ENCODE results near the gene MED1. TPM values are rescaled to one million over a fixed set of nuclear protein-coding genes. Genes with fewer than 3 reads are reported as not detected.

Gene MED1
- total and polyA plus RNA-seq, 4 donors = 4.4 to 19.3 (median 9.1) TPM

- Histone ChIP-seq H3K27me3 (ENCODE audit: control insufficient read depth in 4 of 4, insufficient read depth in 4 of 4, low read length in 3 of 4) (no peaks in the 10 kb centered on the region), H3K9ac (ENCODE audit: low read depth in 1 of 2, low read length in 2 of 2) (no peak overlapping the region), H3K36me3 (ENCODE audit: control insufficient read depth in 4 of 4, insufficient read depth in 3 of 4, low read depth in 1 of 4, low read length in 3 of 4) (no peaks in the 10 kb centered on the region), H3K27ac (ENCODE audit: low read depth in 1 of 2, low read length in 2 of 2) (no peak overlapping the region), H3K4me1 (ENCODE audit: control insufficient read depth in 4 of 4, insufficient read depth in 4 of 4, low read length in 3 of 4) (peaks cover 3 to 25% (median 8%) of the 10 kb centered on the region in 4 donors), H3K4me3 (ENCODE audit: low read depth in 1 of 3, low read length in 3 of 3) (no peak overlapping the region), H3K9me3 (ENCODE audit: control insufficient read depth in 4 of 4, low read length in 3 of 4) (no peaks in the 10 kb centered on the region)
- TF ChIP-seq GABPA (IDR thresholded peaks at IDR 0.05 in 1 of 2, conservative IDR thresholded peaks at IDR 0.05 in 1 of 2) = no peak
- TF ChIP-seq RXRA (IDR thresholded peaks at IDR 0.05) = no peak
- TF ChIP-seq HNF4G (IDR thresholded peaks at IDR 0.05) = no peak
- TF ChIP-seq RAD21 (IDR thresholded peaks at IDR 0.05) = no peak
- no peak for TF ChIP-seq ATF3 (IDR thresholded peaks at IDR 0.05)
- no peak for TF ChIP-seq FOXA2 (IDR thresholded peaks at IDR 0.05)
- no peak for TF ChIP-seq TAF1 (conservative IDR thresholded peaks at IDR 0.05)
- no peak for TF ChIP-seq YY1 (IDR thresholded peaks at IDR 0.05)
- TF ChIP-seq EGR1 (IDR thresholded peaks at IDR 0.05; ENCODE audit: low read depth in 2 of 2) = no peak
- TF ChIP-seq ZBTB33 (IDR thresholded peaks at IDR 0.05) = no peak
- TF ChIP-seq JUND (IDR thresholded peaks at IDR 0.05) = no peak
- TF ChIP-seq HNF4A (conservative IDR thresholded peaks at IDR 0.05) = no peak
- 88% methylated on average over 8 of the region's 8 CpGs for WGBS
- DNase-seq (ENCODE audit: low spot score) = no peak
Measured at GRCh38 chr17:39357488-39357887, 93.6 kb downstream of the MED1 start.

Other genes starting within 250 kb of the MED1 start
- not detected for gene STAC2, start 225.3 kb downstream of the MED1 start, total RNA-seq
- gene STAC2, start 225.3 kb downstream of the MED1 start, polyA plus RNA-seq = not detected
- 1 to 10 TPM; 7.9 to 8.4 TPM for gene FBXL20, start 49.6 kb downstream of the MED1 start, total RNA-seq
- gene FBXL20, start 49.6 kb downstream of the MED1 start, polyA plus RNA-seq = 1 to 10 TPM; 1.6 to 2.5 TPM
- gene CDK12, start 10.2 kb upstream of the MED1 start, total RNA-seq = 10 to 100 TPM; 19.2 to 30.3 TPM
- 10 to 100 TPM in 1 of 2 donors, 1 to 10 TPM in 1; 7.5 to 10.8 TPM for gene CDK12, start 10.2 kb upstream of the MED1 start, polyA plus RNA-seq
- gene NEUROD2, start 156.7 kb upstream of the MED1 start, total RNA-seq = not detected
- not detected for gene NEUROD2, start 156.7 kb upstream of the MED1 start, polyA plus RNA-seq
- under 1 TPM in 1 of 2 donors, not detected in 1; 0.14 TPM for gene PPP1R1B, start 175.7 kb upstream of the MED1 start, total RNA-seq
- not detected for gene PPP1R1B, start 175.7 kb upstream of the MED1 start, polyA plus RNA-seq
- gene STARD3, start 185.9 kb upstream of the MED1 start, total RNA-seq = 10 to 100 TPM; 20.4 to 26.0 TPM
- gene STARD3, start 185.9 kb upstream of the MED1 start, polyA plus RNA-seq = 10 to 100 TPM; 15.0 to 34.0 TPM
- under 1 TPM; 0.14 to 0.67 TPM for gene TCAP, start 214.1 kb upstream of the MED1 start, total RNA-seq
- gene TCAP, start 214.1 kb upstream of the MED1 start, polyA plus RNA-seq = under 1 TPM in 1 of 2 donors, not detected in 1; 0.22 TPM
- gene PNMT, start 217.2 kb upstream of the MED1 start, total RNA-seq = 1 to 10 TPM in 1 of 2 donors, not detected in 1; 8.6 TPM
- gene PNMT, start 217.2 kb upstream of the MED1 start, polyA plus RNA-seq = under 1 TPM; 0.20 to 0.26 TPM
- 10 to 100 TPM in 1 of 2 donors, 1 to 10 TPM in 1; 7.9 to 19.5 TPM for gene PGAP3, start 236.8 kb upstream of the MED1 start, total RNA-seq
- 10 to 100 TPM; 13.3 to 14.6 TPM for gene PGAP3, start 236.8 kb upstream of the MED1 start, polyA plus RNA-seq
- gene ERBB2, start 248.8 kb upstream of the MED1 start, total RNA-seq = 10 to 100 TPM; 21.0 to 28.8 TPM
- 10 to 100 TPM in 1 of 2 donors, 1 to 10 TPM in 1; 4.7 to 10.5 TPM for gene ERBB2, start 248.8 kb upstream of the MED1 start, polyA plus RNA-seq

Data from liver (tissue), 9 donors.